ENCODE results near the gene PDE9A.

PDE9A gene

DNA sequence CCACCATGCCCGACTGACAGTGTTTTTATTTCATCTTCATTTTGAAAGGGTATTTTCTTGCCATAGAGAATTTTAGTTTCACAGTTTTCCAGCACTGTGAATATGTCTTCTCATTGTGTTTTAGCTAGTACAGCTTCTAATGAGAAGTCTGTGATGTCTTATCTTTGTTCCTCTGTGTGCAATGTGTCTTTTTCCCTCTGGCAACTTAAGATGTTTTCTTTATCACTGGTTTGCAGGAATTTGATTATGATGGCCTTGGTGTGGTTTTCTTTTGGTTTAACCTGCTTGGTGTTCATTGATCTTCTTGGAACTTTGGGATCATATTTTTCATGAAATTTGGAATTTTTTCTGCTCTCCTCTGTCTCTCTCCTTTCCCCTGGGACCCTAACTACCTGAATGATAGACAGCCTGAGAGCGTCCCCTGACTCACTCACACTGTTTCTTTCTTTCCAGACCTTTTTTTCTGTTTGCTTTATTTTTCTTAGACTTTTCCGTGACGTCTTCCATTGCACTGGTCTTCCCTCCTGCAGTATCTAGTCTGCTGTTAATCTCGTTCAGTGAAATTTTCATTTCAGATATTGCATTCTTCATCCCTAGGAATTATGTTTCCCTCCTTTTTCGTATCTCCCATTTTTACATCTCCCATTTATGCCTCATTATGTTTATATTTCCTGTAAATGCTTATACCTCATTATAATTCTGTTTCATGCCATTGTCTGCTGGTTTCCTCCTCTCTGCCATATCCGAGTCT is 48.5 kb downstream of the PDE9A start:
- TF ChIP-seq, protein P1, sequence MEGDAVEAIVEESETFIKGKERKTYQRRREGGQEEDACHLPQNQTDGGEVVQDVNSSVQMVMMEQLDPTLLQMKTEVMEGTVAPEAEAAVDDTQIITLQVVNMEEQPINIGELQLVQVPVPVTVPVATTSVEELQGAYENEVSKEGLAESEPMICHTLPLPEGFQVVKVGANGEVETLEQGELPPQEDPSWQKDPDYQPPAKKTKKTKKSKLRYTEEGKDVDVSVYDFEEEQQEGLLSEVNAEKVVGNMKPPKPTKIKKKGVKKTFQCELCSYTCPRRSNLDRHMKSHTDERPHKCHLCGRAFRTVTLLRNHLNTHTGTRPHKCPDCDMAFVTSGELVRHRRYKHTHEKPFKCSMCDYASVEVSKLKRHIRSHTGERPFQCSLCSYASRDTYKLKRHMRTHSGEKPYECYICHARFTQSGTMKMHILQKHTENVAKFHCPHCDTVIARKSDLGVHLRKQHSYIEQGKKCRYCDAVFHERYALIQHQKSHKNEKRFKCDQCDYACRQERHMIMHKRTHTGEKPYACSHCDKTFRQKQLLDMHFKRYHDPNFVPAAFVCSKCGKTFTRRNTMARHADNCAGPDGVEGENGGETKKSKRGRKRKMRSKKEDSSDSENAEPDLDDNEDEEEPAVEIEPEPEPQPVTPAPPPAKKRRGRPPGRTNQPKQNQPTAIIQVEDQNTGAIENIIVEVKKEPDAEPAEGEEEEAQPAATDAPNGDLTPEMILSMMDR (conservative IDR thresholded peaks at IDR 0.05; ENCODE audit: low read depth), result no peak
- H3K27ac ChIP-seq, result no peak overlapping the region
- no peak for DNase-seq (ENCODE audit: low spot score)
- CTCF ChIA-PET, result interaction anchor here (0.6 kb wide), 1 partner anchor 153 kb away, joined by 7 read pairs; no protein-coding TSS in a partner anchor
- POLR2A ChIA-PET (ENCODE audit: low non-redundant PET), result no interaction called here

DNA sequence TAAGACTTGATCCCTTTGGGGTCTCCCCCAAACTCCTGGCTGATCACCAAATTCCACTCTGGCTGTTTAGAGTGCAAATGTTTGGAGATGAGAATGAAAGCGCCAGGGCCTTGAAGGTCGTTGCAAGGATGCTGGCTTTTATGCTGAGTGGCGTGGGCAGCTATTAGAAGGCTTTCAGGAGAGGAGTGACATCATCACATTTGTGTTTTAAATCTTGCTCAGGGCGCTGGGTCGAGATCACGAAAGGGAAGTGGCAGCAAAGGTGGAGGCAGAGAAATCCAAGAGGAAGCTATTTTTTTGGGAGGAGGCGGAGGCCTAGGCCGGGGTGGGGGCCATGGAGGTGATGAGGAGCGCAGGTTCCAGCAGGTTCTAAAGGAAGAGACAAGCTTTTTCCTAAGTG is 49.3 kb downstream of the PDE9A start:
- TF ChIP-seq, protein P1 (conservative IDR thresholded peaks at IDR 0.05; ENCODE audit: low read depth), result no peak

DNA sequence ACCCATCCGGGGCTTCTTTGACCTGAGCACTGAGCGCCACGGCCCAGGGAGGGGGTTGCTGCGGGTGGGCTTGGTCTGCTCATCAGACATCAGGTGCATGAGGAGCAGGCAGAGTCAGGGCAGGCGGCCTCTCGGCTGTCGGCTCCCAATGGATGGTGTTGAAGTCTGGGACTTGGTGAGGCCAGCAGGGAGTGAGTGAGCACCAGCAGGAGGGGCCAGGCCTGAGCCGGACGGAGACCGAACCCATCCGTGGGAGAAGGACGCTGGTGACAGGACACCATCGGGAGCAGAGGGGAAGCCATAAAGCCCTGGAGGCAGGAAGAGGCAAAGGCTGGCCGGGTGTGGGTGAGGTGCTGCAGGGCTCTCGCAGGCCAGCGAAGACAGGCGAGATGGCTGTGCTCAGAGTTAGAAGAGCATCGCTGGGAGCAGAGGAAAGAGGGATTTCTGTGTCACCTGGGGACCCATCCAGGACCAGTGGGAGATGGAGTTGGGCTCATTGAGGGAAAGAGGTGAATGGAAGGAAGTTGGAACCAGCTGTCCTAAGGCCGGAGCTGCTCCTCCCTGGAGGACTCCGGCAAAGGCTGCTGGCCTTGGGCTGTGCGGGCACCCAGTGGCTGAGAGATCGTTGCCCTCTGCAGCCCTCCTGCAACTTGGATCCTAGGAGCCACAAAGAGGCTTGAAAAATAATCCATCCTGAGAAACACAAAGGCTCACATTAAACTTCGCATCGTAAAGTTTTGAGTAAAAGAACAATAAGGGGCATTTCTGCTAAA is 49.9 kb downstream of the PDE9A start:
- CTCF ChIA-PET, result no interaction called here
- no peak for DNase-seq (ENCODE audit: low spot score)
- POLR2A ChIA-PET (ENCODE audit: low non-redundant PET), result no interaction called here
- no peak overlapping the region for H3K27ac ChIP-seq
- TF ChIP-seq, protein P1 (conservative IDR thresholded peaks at IDR 0.05; ENCODE audit: low read depth), result no peak

More for the DNA sequence above, 49.3 kb downstream of the PDE9A start:
- no peak for DNase-seq (ENCODE audit: low spot score)
- POLR2A ChIA-PET (ENCODE audit: low non-redundant PET), result no interaction called here
- CTCF ChIA-PET, result no interaction called here
- no peak overlapping the region for H3K27ac ChIP-seq

DNA sequence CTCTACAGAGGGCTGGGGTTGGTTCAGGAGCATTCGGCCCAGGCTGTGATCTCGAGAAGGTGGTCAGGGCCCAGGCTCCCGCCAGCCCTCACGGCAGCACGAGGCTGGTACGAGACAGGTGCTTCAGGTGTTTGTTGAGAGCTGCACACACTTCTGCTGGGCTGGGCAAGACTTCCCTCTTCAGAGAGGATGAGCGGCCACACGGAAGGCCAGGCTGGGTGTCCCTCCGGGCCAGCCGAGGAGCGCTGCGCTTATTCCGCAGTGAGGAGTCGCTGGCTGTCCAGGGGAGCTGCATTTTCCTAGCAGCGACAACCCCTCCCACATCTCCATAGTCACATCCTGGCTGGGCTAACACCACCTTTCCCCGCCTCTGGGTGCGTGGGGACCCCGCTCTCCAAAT is 50.5 kb downstream of the PDE9A start:
- POLR2A ChIA-PET (ENCODE audit: low non-redundant PET), result no interaction called here
- H3K27ac ChIP-seq, result no peak overlapping the region
- TF ChIP-seq, protein P1 (conservative IDR thresholded peaks at IDR 0.05; ENCODE audit: low read depth), result no peak
- DNase-seq (ENCODE audit: low spot score), result no peak
- CTCF ChIA-PET, result no interaction called here

DNA sequence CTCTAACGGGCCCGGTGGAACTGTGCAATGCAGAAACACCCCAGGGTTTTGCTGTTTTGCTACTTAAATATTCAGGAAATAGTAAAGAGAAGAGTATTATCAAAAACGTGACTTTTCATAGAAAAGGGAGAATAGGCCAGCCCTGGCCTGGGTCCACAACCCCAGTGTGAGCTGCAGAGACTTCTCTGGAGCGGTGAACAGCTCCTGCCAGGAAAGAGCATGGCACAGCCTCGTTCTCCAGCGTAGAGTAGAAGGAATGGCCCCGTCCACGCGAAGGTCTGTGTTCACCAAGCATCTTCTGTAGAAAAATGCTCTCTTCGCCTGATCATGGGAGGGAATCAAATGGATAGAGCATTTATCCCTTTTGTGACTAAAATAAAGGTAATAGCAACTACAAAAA is 51.4 kb downstream of the PDE9A start:
- DNase-seq (ENCODE audit: low spot score), result no peak
- H3K27ac ChIP-seq, result no peak overlapping the region
- TF ChIP-seq, protein P1 (conservative IDR thresholded peaks at IDR 0.05; ENCODE audit: low read depth), result no peak
- ChIA-PET POLR2A (ENCODE audit: low non-redundant PET) (no interaction called here), CTCF (no interaction called here)

DNA sequence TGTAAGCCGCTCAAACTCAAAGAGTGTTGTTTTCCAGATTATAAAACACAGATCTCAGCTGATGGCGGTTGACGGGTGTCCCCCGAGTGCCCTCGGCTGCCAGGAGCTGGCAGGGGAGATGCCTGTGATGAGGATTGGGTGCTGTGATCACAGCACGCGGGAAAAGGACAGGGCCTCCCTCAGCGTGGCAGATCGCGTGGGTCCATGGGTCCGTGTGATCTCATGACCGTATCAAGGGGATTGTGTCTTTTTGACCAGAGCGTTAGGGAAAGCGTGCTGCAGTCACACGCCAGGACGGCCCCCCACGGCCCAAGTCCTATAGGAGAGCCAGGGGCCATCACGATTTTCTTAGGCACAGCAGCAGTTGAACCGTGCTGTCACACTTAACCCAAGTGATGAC is 51.9 kb downstream of the PDE9A start:
- DNase-seq (ENCODE audit: low spot score), result no peak
- H3K27ac ChIP-seq, result no peak overlapping the region
- ChIA-PET POLR2A (ENCODE audit: low non-redundant PET) (no interaction called here), CTCF (no interaction called here)
- TF ChIP-seq, protein P1 (conservative IDR thresholded peaks at IDR 0.05; ENCODE audit: low read depth), result no peak
